ENCODE results near the gene IFI35.
"Not testable (repeated sequence)": the region's sequence is repeated elsewhere in the genome, so short reads cannot be mapped to it uniquely, and the experiment has no call there.

DNA sequence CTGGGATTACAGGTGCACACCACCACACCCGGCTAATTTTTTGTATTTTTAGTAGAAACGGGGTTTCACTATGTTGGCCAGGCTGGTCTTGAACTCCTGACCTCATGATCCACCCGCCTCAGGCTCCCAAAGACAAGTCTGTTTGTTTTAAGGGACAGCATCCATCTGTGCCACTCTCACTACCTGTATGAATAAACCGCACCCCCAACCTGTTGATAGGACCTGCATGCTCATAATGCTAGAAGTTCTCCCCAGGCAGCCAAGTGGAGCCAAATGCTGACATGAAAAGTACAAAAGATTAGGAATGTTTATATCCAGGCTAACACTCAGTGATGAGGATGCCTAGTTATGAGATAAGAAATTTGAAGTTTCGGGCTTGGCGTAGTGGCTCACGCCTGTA, 46.4 kb downstream of the IFI35 start:
- TF ChIP-seq, protein P1, sequence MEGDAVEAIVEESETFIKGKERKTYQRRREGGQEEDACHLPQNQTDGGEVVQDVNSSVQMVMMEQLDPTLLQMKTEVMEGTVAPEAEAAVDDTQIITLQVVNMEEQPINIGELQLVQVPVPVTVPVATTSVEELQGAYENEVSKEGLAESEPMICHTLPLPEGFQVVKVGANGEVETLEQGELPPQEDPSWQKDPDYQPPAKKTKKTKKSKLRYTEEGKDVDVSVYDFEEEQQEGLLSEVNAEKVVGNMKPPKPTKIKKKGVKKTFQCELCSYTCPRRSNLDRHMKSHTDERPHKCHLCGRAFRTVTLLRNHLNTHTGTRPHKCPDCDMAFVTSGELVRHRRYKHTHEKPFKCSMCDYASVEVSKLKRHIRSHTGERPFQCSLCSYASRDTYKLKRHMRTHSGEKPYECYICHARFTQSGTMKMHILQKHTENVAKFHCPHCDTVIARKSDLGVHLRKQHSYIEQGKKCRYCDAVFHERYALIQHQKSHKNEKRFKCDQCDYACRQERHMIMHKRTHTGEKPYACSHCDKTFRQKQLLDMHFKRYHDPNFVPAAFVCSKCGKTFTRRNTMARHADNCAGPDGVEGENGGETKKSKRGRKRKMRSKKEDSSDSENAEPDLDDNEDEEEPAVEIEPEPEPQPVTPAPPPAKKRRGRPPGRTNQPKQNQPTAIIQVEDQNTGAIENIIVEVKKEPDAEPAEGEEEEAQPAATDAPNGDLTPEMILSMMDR (IDR thresholded peaks at IDR 0.05): not testable (repeated sequence)
- not testable (repeated sequence) for TF ChIP-seq EP300, POLR2A (IDR thresholded peaks at IDR 0.05)
